NCI-H748 (cell line): Measurements from ENCODE around the gene MBOAT7.
"Not testable (repeated sequence)": the region's sequence is repeated elsewhere in the genome, so short reads cannot be mapped to it uniquely, and the experiment has no call there.

Experiments
- DNase-seq: peaks from one replicate; lab custom pipeline; 2025; ENCODE audit not compliant: unreplicated experiment; lab: John Stamatoyannopoulos, UW

The MBOAT7 gene

DNA sequence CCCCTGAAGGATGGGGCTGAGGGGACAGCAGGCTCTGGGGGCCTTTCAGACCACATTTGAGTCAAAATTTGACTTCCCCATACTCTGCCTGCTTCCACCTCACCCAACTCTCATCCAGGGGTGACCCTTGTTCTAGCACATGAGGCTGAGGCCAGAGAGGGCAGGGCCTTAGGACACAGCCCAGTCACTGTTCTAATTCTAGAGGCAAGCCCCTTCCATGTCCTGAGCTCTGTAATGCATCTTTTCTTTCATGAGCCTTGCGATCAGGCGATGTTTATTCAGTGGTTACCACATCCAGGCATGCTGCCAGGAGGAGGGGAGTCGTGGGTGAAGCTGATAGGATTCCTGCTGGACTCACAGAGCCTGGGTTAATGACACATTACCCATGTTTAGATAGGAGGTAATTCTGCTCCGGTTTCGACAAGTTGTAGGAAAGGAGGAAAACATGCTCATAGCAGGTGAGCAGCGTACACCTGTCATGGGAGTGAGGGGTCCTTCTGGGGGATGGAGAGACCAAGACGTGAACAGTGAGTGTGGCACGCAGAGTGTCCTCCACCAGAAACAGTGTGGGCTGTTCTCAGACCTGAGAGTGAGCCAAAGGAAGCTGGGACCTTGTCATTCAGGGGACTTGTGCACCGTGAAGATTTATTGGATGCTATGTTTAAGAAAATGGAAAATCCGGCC is 20.6 kb upstream of the MBOAT7 start:
- peak; percentile 85 for DNase-seq

DNA sequence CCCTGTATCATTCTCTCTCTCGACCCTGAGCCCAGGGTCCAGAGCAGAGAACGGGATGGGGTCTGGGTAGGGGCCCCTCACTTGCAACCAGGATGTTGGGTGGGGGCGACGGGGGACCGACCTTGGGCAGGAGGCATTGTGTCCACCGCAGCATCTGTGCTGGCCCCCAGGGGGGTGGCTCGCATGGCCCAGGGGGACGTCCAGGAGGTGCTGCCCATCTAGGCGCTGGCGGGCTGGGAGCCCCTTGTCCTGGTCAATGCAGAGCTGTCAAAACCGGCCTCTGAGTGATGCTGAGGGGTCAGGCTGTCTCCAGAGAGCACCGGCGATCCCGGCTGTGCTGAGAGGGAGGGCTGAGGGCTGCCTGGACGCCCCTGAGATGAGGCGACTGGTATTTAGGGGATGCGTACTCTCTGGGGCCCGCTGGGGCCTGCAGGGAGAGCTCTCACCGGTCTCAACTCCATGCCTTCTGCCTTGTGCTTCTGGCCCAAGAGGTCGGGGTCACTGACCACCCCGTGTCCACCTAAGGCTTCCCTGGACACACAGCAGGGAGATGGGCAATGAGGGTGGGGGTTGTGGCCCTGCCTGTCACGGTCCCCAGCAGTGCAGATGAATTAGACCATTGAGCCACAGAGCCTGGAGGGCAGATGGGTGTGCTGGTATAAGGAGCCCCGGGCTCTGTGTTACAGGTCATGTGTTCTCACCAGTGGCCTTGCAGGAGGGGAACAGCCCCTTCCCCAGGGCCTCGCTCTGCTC is 19.9 kb upstream of the MBOAT7 start:
- DNase-seq = no peak

DNA sequence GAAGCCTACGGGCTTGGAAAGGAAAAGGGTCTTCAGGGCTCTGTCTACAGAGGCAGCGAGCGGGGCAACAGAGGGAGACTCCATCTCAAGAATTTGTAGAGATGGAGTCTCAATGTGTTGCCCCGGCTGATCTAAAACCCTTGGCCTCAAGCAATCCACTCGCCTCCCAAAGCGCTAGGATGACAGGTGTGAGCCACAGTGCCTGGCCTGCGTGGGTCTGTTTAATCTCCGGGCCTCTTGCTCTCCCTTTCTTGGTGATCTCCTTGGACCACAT is 19.3 kb upstream of the MBOAT7 start:
- no peak for DNase-seq

DNA sequence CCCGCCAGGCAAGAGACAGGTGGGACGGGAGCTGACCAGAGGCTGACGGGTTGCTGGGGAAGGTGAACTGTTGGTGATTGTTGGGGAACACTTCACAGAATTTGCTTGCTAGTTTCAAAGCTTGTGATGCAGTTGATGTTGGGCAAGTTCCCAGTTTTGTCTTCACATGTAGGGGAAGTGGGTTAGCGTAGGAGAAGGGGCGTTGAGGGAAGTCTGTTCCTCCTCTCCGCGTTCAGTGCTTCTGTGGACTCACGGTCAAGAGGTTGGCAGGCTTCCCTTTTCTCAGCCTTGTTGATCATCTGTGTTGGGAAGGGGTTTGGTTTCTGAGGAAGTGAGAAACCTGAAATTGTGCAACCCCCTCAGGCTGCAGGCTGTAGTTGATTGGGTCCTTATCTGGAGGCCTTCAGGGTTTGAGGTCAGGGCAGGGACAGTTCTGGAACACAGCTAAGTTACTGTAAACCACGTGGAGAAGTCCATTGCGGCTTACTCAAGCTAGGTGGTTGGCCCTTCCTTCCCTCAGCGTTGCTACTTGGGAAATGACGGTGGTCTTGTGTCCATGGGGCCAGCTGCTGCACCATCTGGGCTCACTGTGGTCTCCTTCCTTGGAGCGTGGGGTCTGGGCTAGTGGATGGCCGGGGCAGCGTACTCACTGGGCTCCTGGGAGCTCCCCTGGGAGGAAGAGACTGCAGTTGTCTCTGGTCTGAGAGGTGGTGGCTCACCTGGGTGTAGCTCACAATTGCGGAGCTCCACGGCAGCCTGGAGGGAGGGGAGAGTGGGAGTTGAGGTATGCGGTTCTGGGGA is 18.8 kb upstream of the MBOAT7 start:
- DNase-seq = no peak

DNA sequence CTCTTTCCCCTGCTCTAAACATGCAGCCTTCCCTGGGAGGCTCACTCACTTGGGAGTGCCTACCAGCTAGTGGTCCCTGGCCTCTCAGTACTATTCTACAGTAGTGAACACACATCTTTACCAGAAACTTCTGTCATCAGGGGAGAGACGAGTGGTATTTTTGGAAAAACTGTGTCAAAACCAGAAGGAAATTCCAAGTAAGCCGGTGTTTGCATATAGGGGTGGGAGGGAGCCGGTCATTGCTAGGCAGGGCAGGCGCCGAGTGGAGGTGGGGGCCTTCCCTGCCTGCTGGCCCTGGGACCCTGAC is 18.2 kb upstream of the MBOAT7 start:
- DNase-seq = no peak

DNA sequence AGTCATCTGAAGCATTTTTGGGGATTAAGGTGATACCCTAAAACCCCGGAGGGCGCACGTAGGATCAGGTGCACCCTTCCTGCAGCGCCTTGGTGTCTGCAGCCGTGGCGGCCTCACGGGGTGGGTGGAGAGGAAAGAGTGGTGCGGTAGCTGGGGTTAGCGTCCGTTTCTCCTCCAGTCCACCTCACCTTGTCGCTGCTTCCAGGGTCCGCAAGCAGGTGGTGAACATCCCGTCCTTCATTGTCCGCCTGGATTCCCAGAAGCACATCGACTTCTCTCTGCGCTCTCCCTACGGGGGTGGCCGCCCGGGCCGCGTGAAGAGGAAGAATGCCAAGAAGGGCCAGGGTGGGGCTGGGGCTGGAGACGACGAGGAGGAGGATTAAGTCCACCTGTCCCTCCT is 17.8 kb upstream of the MBOAT7 start:
- not testable (repeated sequence) for DNase-seq

DNA sequence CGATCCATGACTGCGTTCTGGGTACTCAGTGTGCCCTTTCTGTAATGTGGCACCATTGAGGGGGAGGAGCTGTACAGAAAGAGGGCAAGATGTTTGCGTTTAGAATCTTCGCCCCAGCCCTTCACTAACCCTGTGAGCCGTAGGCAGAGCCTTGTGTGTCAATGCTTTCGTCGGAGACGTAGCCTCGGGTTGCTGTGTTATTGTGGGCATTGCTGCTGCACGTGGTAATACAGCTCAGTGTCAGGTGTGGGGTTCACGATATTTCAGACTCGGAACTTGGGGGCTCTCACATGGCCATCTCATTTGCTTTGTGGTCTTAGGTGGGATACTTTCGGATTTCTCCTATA is 17.4 kb upstream of the MBOAT7 start:
- no peak for DNase-seq

DNA sequence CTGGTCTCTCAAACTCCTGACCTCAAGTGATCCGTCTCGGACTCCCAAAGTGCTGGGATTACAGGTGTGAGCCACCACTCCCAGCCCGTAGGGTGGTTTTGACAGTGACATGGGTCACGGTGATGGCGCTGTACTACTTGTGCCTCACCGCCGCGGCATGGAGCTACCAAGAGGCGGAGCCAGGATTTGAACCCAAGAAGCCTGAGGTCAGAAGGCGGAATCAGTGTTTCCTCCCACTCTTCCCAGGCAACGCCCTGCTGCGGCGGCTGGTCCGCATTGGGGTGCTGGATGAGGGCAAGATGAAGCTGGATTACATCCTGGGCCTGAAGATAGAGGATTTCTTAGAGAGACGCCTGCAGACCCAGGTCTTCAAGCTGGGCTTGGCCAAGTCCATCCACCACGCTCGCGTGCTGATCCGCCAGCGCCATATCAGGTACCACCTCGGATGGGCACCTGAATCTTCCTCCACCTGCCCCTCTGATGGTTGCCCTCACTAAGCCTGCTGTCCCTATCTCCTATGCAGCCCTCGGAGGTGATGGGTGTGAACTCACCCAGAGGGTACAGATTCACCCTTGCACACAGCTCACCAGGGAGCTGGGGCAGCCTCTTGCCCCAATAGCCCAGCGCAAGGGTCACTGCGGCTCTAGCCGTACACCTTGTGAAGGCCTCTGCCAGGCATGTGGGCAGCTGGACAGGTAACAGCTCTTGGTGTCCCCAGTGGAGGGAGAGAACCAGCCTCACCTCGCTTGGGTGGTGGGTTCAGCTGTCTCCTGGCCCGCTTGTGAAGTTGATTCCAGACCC is 16.9 kb upstream of the MBOAT7 start:
- DNase-seq = no peak

DNA sequence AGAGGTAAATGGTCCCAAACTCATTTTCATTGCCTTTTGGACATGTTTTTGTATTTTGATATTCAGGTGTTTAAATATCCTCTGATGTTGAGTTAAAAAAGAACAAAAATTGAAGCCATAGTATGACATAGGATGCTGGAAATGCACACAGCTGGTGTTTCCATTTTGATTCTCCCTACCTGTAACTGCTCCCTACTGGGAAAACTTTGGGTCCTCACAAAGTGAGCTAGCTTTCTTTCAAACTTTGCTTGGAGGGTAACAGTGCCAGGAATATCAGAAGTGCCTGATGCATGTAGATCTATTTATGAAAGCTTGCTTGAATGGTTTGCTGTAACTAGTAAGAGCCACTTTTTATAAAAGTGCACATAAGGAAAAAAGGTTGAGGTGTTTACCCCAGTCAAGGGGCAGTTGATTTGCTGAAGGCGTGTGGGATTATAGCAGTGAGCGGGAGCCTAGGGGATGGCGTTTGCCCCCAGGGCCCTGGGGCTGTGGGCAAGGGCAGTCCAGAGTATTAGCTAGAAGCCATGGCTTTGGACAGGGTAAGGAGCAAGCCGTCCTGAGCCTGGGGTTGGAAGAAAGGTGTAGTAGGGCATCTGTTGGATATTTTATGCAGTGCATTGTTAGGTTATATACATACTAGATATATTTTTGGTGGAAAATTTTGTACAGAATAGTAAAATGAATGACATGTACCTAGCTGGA is 15.5 kb upstream of the MBOAT7 start:
- DNase-seq = no peak

DNA sequence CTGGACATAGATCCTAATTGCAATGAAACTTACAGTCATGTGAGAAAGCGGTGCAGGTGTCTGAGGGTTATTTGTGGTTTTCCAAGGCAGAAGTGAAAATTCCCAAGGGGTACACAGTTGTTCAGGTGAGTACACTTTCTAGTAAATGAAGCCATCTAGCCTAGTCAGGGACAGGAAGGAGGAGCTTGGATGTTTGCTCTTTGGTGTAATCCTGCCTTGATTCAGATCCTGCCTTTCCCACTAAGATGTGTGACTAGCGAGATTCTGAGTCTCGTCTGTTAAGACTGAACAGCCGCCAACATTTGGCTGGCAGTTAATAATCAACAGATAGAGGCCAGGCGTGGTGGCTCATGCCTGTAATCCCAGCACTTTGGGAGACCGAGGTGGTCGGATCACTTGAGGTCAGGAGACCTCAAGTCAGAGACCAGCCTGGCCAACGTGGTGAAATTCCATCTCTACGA is 13.8 kb upstream of the MBOAT7 start:
- no peak for DNase-seq

DNA sequence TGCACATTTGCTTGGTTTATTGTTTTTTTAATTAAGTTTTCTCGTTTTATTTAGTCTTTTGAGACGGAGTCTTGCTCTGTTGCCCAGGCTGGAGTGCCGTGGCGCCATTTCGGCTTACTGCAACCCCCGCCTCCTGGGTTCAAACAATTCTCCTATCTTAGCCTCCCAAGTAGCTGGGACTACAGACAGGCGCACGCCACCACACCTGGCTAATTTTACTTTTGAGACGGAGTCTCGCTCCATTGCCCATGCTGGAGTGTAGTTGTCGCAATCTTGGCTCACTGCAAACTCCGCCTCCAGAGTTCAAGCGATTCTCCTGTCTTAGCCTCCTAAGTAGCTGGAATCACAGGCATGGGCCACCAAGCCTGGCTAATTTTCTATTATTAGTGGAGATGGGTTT is 12.6 kb upstream of the MBOAT7 start:
- DNase-seq = no peak

DNA sequence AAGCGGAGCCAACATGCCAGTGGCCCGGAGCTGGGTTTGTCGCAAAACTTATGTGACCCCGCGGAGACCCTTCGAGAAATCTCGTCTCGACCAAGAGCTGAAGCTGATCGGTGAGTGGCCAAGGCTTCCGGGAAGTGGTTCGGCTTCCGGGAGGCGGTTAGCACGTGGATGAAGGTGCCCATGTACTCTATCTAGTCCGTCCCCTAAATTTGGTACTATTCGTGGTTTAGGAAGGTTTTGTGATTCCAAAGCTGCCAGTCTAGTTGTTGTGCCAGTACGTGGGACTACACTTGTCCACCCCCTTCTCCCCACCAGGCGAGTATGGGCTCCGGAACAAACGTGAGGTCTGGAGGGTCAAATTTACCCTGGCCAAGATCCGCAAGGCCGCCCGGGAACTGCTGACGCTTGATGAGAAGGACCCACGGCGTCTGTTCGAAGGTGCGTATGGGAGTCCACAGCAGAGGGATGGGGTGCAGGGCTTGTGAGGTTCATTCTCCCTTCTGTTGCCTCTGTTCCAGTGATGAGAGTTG is 11.9 kb upstream of the MBOAT7 start:
- no peak for DNase-seq

DNA sequence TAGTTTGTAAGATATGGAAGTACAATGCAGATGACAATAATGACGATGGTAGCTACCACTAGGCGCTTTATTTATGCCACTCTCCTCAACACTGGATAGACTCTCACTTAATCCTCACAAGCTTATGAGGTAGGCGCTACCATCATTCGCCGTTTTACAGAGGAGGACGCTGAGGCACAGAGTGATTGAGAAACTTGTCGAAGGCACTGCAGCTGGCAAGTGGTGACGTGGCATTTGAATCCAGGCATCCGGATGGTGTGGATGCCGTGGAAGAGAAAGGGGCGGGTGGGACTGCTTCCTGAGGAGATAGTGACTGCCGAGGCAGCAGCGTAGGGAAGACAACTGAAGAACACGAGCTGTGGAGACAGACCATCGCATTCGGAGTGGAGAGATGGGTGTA is 10.0 kb upstream of the MBOAT7 start:
- DNase-seq = peak; percentile 37

DNA sequence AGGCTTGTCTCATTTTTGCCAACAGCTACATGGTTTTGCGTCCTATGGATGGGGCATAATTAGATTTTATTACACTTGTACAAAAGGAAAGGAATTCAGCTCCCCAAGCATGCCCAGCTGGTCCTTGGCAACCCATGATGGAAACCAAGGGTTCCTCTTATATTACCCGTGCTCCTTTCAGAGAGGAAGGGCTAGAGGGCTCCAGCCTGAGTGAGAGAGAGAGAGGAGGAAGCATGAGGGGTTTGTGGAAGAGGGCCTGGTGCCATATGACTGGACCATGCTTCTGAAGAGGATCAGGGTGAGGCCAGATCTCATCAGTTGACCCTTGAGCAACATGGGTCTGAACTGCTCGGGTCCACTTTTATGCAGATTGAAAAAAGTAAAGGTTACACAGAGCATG is 7.7 kb upstream of the MBOAT7 start:
- no peak for DNase-seq

DNA sequence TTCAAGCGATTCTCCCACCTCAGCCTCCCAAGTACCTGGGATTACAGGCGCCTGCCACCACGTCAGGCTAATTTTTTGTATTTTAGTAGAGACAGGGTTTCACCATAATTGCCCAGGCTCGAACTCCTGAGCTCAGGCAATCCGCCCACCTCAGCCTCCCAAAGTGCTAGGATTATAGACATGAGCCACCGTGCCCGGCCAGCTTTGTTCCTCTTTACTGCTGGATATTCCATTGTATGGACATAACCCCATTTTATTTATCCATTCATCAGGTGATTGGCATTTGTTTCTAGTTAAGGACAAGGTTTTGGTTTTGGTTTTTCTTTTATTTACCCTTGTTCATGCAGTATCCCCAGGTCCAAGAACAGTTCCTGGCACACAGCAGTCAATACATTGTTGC is 7.2 kb upstream of the MBOAT7 start:
- no peak for DNase-seq

DNA sequence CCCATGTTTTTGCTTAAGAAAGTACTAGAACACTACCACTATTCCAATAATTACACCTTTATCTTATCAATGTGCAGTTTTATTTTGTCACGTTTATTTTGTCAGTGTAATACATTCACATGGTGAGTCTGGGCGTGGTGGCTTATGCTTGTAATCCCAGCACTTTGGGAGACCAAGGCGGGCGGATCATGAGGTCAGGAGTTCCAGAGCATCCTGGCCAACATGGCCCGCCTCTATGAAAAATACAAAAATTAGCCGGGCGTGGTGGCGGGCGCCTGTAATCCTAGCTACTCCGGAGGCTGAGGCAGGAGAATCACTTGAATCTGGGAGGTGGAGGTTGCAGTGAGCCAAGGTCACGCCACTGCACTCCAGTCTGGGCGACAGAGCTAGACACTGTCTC is 5.1 kb upstream of the MBOAT7 start:
- not testable (repeated sequence) for DNase-seq

DNA sequence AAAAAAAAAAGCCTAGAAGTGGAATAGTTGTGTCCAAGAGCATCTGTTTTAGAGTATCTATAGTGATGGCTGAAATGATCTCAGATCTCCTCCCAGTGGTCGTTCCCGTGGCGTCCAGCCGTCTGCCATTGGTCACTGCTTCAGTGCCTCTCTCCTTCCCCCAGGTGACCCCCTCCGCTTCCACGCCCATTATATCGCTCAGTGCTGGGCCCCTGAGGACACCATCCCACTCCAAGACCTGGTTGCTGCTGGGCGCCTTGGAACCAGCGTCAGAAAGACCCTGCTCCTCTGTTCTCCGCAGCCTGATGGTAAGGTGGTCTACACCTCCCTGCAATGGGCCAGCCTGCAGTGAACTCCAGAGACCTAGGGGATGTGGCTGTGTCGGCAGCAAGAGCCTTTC is 3.6 kb upstream of the MBOAT7 start:
- no peak for DNase-seq

DNA sequence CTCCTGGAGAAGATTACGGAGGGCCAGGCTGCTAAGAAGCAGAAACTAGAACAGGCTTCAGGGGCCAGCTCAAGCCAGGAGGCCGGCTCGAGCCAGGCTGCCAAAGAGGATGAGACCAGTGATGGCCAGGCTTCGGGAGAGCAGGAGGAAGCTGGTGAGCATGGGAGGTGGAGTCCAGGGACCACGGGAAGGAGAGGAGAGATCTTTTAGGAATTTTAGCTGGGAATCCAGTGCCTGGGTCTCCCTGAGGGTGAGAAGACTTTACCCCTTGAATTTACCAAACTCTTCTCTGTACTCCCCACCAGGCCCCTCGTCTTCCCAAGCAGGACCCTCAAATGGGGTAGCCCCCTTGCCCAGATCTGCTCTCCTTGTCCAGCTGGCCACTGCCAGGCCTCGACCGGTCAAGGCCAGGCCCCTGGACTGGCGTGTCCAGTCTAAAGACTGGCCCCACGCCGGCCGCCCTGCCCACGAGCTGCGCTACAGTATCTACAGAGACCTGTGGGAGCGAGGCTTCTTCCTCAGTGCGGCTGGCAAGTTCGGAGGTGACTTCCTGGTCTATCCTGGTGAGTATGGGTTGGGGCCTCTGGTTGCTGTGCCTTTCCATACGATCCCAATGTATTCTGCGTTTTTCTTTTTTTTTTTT is 2.6 kb upstream of the MBOAT7 start:
- DNase-seq = no peak

DNA sequence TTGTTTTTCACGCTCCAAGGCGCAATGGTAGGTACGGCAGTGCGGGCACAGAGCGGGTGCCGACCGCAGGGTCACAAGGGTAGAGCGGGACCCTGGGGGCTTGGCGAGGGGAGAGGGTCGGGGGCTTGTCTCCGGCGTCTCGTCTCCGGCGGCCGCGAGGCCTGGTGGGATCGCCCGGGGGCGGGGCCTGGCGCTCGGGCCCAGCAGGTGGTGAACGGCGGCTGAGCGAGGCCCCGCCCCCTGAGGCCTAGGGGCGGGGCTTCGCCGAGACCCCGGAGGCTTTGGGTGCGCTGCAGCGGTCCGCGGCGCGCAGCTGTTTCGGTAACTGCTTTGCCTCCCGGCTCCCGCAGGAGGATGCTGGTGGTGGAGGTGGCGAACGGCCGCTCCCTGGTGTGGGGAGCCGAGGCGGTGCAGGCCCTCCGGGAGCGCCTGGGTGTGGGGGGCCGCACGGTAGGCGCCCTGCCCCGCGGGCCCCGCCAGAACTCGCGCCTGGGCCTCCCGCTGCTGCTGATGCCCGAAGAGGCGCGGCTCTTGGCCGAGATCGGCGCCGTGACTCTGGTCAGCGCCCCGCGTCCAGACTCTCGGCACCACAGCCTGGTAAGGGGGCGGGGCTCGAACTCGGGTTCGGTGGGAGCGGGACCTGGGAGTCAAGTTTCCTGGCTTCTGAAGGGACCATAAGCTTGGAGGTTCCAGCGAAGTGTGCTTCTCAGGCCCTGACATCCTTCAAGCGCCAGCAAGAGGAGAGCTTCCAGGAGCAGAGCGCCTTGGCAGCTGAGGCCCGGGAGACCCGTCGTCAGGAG is 1.8 kb upstream of the MBOAT7 start, which contains the start of gene TSEN34:
Gene TSEN34 (plus strand): TSS at position 298 of the 800 bp plus-strand sequence. CDS start 57 bp downstream, at position 355.
- DNase-seq = peak; percentile 94
